DOHH2 (cell line): ENCODE measurements around the gene GPR152.

Experiments
- H3F3A ChIP-seq: fragments of 200-600 bp; sonication (generic), shearing (Covaris generic); 2 replicates; pipeline ENCODE4 v1.6.0; 2016; ENCODE audit warnings: antibody characterized with exemption, mild to moderate bottlenecking; ENCODE audit not compliant: control insufficient read depth, insufficient read depth
- H3K27ac ChIP-seq: fragments of 200-600 bp; sonication (generic); 2 replicates; pipeline ENCODE4 v1.5.1; 2014; ENCODE audit warnings: low read depth, mild to moderate bottlenecking, low read length, moderate library complexity
- H3K27me3 ChIP-seq: fragments of 200-600 bp; sonication (generic); 2 replicates; pipeline ENCODE4 v1.6.1; 2014; ENCODE audit warnings: mild to moderate bottlenecking, low read length, mixed read lengths; ENCODE audit not compliant: control insufficient read depth
- H3K36me3 ChIP-seq: fragments of 200-600 bp; sonication (generic); 2 replicates; pipeline ENCODE4 v1.6.1; 2014; ENCODE audit warnings: mild to moderate bottlenecking, low read length, moderate library complexity, mixed read lengths; ENCODE audit not compliant: control insufficient read depth
- H3K4me1 ChIP-seq: fragments of 200-600 bp; sonication (generic); 2 replicates; pipeline ENCODE4 v1.6.1; 2014; ENCODE audit warnings: mild to moderate bottlenecking, low read length, mixed read lengths; ENCODE audit not compliant: control insufficient read depth
- H3K4me2 ChIP-seq: fragments of 200-600 bp; sonication (generic); 2 replicates; pipeline ENCODE4 v1.6.0; 2014; ENCODE audit warnings: mild to moderate bottlenecking, low read length, moderate library complexity
- H3K4me3 ChIP-seq: fragments of 200-600 bp; sonication (generic); 2 replicates; pipeline ENCODE4 v1.5.1; 2014; ENCODE audit warnings: mild to moderate bottlenecking, low read length, mixed read lengths
- H3K79me2 ChIP-seq: fragments of 200-600 bp; sonication (generic); 2 replicates; pipeline ENCODE4 v1.6.1; 2014; ENCODE audit warnings: mild to moderate bottlenecking, low read length, mixed read lengths; ENCODE audit not compliant: control insufficient read depth
- H3K9me2 ChIP-seq: fragments of 200-600 bp; sonication (generic); replicated peaks from 2 replicates; pipeline ENCODE4 v1.6.1; 2014; ENCODE audit warnings: mild to moderate bottlenecking, low read length, mixed read lengths; ENCODE audit not compliant: control insufficient read depth
- H3K9me3 ChIP-seq: fragments of 200-600 bp; sonication (generic); 2 replicates; pipeline ENCODE4 v1.6.1; 2014; ENCODE audit warnings: antibody characterized with exemption, low read length, mixed read lengths; ENCODE audit not compliant: control insufficient read depth, insufficient read depth
- H4K20me1 ChIP-seq: fragments of 200-600 bp; sonication (generic); 2 replicates; pipeline ENCODE4 v1.6.0; 2014; ENCODE audit warnings: low read depth, mild to moderate bottlenecking, antibody characterized with exemption, low read length, moderate library complexity; ENCODE audit not compliant: control insufficient read depth, insufficient read depth
- EZH2phosphoT487 ChIP-seq: fragments of 200-600 bp; sonication (generic); IDR thresholded peaks from 2 replicates; pipeline ENCODE4 v1.6.1; 2017; ENCODE audit warnings: borderline replicate concordance, mild to moderate bottlenecking, antibody characterized with exemption, low read length, moderate library complexity, mixed read lengths
- TF ChIP-seq, protein P1 (sequence below): fragments of 200-600 bp; sonication (generic); IDR thresholded peaks from one replicate; pipeline ENCODE4 v1.5.1; 2014; ENCODE audit warnings: antibody characterized with exemption, mild to moderate bottlenecking, low read depth, low read length; ENCODE audit not compliant: poor library complexity, severe bottlenecking

Gene GPR152

DNA sequence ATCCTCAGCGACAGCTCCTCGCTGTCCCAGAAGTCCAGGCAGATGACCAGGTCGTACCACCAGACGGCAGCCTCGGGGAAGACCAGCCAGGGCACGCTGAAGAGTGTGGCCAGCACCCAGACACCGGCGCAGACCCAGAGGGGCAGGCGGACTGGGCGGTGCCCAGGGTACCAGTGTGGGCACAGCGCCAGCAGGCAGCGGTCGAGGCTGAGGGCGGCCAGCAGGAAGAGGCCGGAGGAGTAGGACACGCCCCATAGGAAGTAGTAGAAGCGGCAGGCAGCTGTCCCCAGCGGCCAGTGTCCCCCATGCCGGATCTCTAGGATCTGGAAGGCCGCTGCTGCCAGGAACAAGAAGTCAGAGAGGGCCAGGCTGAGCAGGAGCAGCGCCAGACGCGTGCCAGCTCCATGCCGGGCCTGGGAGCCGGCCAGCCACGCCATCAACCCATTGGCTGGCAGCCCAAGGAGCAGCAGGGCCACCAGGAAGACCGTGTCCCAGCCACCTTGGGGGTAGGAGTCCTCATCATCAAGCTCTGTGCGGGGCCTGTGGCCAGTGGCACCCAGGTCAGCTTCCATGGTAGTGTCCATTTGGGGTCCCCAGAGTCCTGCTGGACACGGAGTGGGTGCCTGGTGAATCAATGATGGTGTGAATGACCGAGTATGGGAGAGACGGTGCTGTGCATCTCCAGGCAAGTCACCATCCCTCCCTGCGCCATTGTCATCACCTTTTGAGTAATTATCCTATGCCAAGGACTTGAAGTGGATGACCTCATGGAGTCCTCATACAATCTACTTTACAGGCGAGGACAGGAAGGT is at the start of gene GPR152:
Gene GPR152 (minus strand): TSS at position 589 of the 812 bp plus-strand sequence. CDS start 5 bp downstream, at position 584.
- TF ChIP-seq EZH2phosphoT487 = no peak
- TF ChIP-seq, protein P1, sequence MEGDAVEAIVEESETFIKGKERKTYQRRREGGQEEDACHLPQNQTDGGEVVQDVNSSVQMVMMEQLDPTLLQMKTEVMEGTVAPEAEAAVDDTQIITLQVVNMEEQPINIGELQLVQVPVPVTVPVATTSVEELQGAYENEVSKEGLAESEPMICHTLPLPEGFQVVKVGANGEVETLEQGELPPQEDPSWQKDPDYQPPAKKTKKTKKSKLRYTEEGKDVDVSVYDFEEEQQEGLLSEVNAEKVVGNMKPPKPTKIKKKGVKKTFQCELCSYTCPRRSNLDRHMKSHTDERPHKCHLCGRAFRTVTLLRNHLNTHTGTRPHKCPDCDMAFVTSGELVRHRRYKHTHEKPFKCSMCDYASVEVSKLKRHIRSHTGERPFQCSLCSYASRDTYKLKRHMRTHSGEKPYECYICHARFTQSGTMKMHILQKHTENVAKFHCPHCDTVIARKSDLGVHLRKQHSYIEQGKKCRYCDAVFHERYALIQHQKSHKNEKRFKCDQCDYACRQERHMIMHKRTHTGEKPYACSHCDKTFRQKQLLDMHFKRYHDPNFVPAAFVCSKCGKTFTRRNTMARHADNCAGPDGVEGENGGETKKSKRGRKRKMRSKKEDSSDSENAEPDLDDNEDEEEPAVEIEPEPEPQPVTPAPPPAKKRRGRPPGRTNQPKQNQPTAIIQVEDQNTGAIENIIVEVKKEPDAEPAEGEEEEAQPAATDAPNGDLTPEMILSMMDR = no peak
- H4K20me1 ChIP-seq = no peaks in the 10 kb centered on the region
- no peaks in the 10 kb centered on the region for H3K36me3 ChIP-seq
- no peaks in the 10 kb centered on the region for H3K9me3 ChIP-seq
- no peak within 1 kb of the TSS for H3K27ac ChIP-seq
- no peaks in the 10 kb centered on the region for H3K27me3 ChIP-seq
- no peaks in the 10 kb centered on the region for H3K9me2 ChIP-seq
- no peaks in the 10 kb centered on the region for H3K79me2 ChIP-seq
- no peak within 1 kb of the TSS for H3K4me3 ChIP-seq
- no peak within 1 kb of the TSS for H3K4me2 ChIP-seq
- H3K4me1 ChIP-seq = peaks cover 39% of the 10 kb centered on the region
- peaks cover 9% of the 10 kb centered on the region for H3F3A ChIP-seq

DNA sequence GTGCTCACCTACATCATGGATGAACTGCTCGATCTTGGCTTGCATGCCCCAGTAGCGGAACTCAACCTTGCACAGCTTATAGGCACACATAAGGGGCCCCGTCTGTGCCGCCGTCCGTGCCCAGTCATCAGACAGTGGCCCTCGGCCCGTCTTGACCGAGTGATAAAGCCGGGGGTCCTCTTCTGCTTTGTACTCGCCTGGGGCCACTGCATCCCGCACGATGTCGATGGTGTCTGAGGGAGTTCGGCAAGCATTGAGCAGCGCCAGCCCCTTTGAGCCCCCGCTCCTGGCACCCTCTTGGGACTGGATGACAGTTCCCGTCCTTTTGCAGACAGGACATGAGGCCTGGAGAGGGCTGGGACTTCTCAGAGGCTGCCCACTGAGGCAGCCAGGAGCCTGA is 49.3 kb upstream of the GPR152 start:
- TF ChIP-seq, protein P1 = no peak
- no peak for TF ChIP-seq EZH2phosphoT487
- no peak overlapping the region for H3K4me3 ChIP-seq
- H3K36me3 ChIP-seq = peaks cover 60% of the 10 kb centered on the region
- no peaks in the 10 kb centered on the region for H3K9me3 ChIP-seq
- H3K4me1 ChIP-seq = peaks cover 24% of the 10 kb centered on the region
- no peak overlapping the region for H3K27ac ChIP-seq
- H3F3A ChIP-seq = peaks cover 4% of the 10 kb centered on the region
- H3K9me2 ChIP-seq = no peaks in the 10 kb centered on the region
- H3K4me2 ChIP-seq = no peak overlapping the region
- H3K27me3 ChIP-seq = no peaks in the 10 kb centered on the region
- H4K20me1 ChIP-seq = peaks cover 6% of the 10 kb centered on the region; the same call in 1 of the 2 replicates
- peaks cover 39% of the 10 kb centered on the region for H3K79me2 ChIP-seq

GRCh38 chr11:67500831-67501715 is 48.5 kb upstream of the GPR152 start:
- Histone ChIP-seq H4K20me1 (peaks cover 6% of the 10 kb centered on the region; the same call in 1 of the 2 replicates), H3K9me3 (no peaks in the 10 kb centered on the region), H3K4me1 (peaks cover 17% of the 10 kb centered on the region), H3F3A (no peaks in the 10 kb centered on the region), H3K27me3 (no peaks in the 10 kb centered on the region), H3K36me3 (peaks cover 54% of the 10 kb centered on the region), H3K9me2 (no peaks in the 10 kb centered on the region), H3K27ac (no peak overlapping the region), H3K4me3 (no peak overlapping the region), H3K4me2 (no peak overlapping the region), H3K79me2 (peaks cover 32% of the 10 kb centered on the region)
- TF ChIP-seq EZH2phosphoT487 = no peak
- TF ChIP-seq, protein P1 = no peak
